Muscle of leg (tissue), 11 donors: Measurements from ENCODE around the gene COL27A1. TPM values are rescaled to one million over a fixed set of nuclear protein-coding genes. Genes with fewer than 3 reads are reported as not detected.

ENCODE experiments used
- DNase-seq: peaks from one replicate; pipeline ENCODE4 v3.0.0; 2013
- H3K27ac ChIP-seq: one replicate; pipeline ENCODE4 v1.5.1; 2013; ENCODE audit warnings: mild to moderate bottlenecking, low read length, control low read depth
- H3K27me3 ChIP-seq: one replicate; pipeline ENCODE4 v1.6.1; 2013; ENCODE audit warnings: low read length; ENCODE audit not compliant: control insufficient read depth, insufficient read depth
- H3K36me3 ChIP-seq: one replicate; pipeline ENCODE4 v1.6.1; 2013; ENCODE audit warnings: low read length; ENCODE audit not compliant: control insufficient read depth, insufficient read depth
- H3K4me1 ChIP-seq: one replicate; pipeline ENCODE4 v1.6.1; 2013; ENCODE audit warnings: low read length; ENCODE audit not compliant: control insufficient read depth, insufficient read depth
- H3K4me3 ChIP-seq: one replicate; pipeline ENCODE4 v1.5.1; 2013; ENCODE audit warnings: low read length, control low read depth
- H3K9me3 ChIP-seq: replicated peaks from 2 replicates; pipeline ENCODE4 v1.6.1; 2013; ENCODE audit warnings: low read depth, low read length; ENCODE audit not compliant: control insufficient read depth
- WGBS: methylation state at CpG from one replicate; pipeline ENCODE4 v1.1.5; 2013; ENCODE audit warnings: missing lambda C conversion rate; ENCODE audit not compliant: insufficient coverage; 5-methylcytosine and 5-hydroxymethylcytosine counted together
- polyA plus RNA-seq, 8 donors: library from polyadenylated mRNA; unstranded; fragments of 120-200 nt; gene quantifications; one replicate each; pipeline versions ENCODE4 v1.2.1 to v1.2.3, GENCODE V29; 2013; ENCODE audit warnings: inconsistent platforms in 1 of 8, low replicate concordance in 1 of 8; ENCODE audit not compliant: insufficient read length in 8 of 8, insufficient read depth in 1 of 8
- total RNA-seq: library from RNA; stranded (reverse); fragments of 120-200 nt; gene quantifications from one replicate; pipeline ENCODE4 v1.2.4, GENCODE V29; 2013

Gene COL27A1
- total and polyA plus RNA-seq, 9 donors, result 22.1 to 41.3 (median 33.9) TPM

DNA sequence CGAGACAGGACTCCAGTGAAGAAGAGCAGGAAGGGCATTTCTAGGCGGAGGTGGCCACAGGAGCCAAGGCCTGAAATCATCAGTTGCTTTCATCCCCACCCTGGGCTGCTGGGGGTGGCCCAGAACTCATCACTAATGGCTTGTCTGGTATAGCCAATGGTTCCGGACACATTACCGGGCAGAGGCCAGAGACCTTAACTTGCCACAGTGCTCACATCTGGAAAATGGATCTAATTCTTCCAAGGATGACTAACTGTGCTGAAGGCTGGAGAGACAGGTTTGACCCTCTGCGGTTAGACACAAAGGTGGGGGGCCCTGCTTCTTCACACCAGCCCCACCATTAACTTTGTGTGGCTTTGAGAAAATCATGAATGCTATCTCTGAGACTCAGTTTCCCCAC, 6.2 kb upstream of the COL27A1 start:
- Histone ChIP-seq H3K27ac (no peak overlapping the region), H3K9me3 (no peaks in the 10 kb centered on the region), H3K27me3 (peaks cover 24% of the 10 kb centered on the region), H3K4me1 (peaks cover 13% of the 10 kb centered on the region), H3K4me3 (no peak overlapping the region), H3K36me3 (no peaks in the 10 kb centered on the region)
- 90% methylated on average over 2 of the region's 5 CpGs for WGBS
- no peak for DNase-seq

DNA sequence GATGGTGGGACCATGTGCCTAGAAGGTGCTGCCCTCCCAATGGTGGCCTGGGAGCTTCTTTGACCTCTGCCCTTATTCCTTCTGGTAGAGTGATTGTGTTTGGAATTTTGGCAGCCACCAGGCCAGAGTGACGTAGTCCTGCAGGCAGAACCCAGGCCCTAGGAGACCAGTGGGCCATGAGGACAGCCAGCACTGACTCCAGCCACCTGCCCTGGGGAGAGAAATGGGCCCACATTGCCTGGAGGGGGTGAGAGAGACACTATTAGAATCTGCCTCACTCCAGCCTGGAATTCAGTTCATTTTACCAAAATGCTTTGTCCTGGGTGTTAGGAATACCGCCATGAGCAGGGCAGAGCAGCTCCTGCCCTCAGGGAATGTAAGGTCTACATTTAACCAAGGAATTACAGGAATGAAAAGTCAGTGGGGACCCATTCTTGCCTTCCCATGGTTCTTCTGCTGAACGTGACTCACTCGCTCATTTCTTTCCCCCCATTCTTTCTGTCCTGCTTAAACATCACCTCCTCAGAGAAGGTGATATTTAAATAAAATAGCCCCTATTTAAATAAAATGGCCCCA, 5.5 kb upstream of the COL27A1 start:
- WGBS, result no CpG with 5 or more reads among the region's 4 CpGs
- Histone ChIP-seq H3K9me3 (no peaks in the 10 kb centered on the region), H3K36me3 (no peaks in the 10 kb centered on the region), H3K4me1 (peaks cover 17% of the 10 kb centered on the region), H3K27me3 (peaks cover 31% of the 10 kb centered on the region), H3K27ac (no peak overlapping the region), H3K4me3 (no peak overlapping the region)
- no peak for DNase-seq

- Histone ChIP-seq H3K9me3 (no peaks in the 10 kb centered on the region), H3K27ac (no peak overlapping the region), H3K4me3 (no peak overlapping the region), H3K4me1 (peaks cover 20% of the 10 kb centered on the region), H3K36me3 (no peaks in the 10 kb centered on the region), H3K27me3 (peaks cover 35% of the 10 kb centered on the region)
- DNase-seq, result no peak
- 81% methylated on average over 7 of the region's 8 CpGs for WGBS
Measured at GRCh38 chr9:114150608-114151007, 4.7 kb upstream of the COL27A1 start.

DNA sequence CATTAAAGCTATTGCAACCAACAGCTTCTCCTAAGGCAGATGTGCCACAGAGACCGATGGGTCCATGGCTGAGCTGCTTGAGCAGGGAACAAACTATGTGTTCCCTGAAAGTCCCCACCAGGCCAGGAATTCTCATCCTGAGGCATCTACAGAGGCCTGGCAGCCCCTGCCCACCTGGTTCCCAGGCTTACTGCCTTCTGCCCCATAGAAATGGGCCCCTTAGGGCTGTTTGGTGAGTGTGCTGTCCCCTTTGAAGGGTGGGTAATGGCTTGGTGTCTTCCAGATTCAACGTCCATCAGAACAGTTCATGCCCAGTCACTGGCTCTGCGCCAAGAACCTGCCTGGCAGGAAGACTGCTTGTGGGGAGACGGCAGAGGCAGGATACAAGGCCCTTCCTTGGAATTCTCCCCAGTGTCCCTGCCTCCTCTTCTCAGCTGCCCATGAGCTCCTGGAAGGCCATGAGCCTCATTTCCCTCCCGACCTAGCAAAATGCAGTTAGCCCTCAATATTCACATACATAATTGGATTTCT, 3.8 kb upstream of the COL27A1 start:
- no peaks in the 10 kb centered on the region for H3K36me3 ChIP-seq
- H3K4me1 ChIP-seq, result peaks cover 23% of the 10 kb centered on the region
- H3K27me3 ChIP-seq, result peaks cover 33% of the 10 kb centered on the region
- no peak overlapping the region for H3K4me3 ChIP-seq
- 63% methylated on average over 4 of the region's 5 CpGs for WGBS
- H3K9me3 ChIP-seq, result no peaks in the 10 kb centered on the region
- H3K27ac ChIP-seq, result no peak overlapping the region
- no peak for DNase-seq

DNA sequence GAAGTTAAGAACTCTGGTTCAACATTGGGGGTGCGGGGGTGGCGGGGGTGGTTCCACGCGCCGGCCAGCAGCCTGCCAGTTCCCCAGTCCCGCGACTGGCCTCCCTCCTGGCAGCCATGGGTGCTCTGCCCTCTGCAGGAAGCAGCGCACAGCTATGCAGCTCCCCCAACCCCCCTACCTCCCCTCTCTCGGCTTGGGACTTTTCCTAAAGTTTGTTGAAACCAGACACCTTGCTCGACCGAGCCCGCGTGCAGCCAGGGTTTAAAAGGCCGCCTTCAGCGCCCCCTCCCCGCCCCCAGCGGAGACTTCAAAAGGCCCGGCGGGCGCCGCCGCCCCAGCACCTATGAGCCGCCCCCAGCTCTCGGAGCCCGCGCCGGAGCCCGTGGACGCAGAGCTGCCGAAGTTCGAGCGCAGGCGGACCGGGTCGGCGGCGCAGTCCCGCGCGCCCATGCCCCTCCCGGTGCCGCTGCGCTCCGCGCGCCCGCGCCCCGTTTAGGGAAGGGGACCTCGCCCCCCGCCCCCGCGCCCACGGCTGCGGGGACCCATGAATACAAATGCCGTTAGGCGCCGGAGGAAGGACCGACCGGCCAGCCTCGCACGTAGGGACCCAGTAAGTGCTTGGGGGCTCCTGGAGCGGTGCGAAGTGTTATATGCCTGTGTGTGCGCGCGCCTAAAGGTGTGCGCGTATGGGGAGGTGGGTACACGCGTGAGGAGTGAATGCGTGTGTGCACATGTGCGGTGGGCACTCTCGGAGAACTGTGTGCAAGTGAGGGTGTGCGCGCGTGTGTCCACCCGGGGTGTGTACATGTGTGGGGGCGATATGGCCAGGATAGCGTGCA, 1.4 kb upstream of the COL27A1 start:
- Histone ChIP-seq H3K27me3 (peaks cover 34% of the 10 kb centered on the region), H3K4me1 (peaks cover 43% of the 10 kb centered on the region), H3K27ac (no peak overlapping the region), H3K36me3 (no peaks in the 10 kb centered on the region), H3K4me3 (peak overlapping the region; percentile 34), H3K9me3 (no peaks in the 10 kb centered on the region)
- WGBS, result 1% methylated on average over 76 of the region's 80 CpGs
- DNase-seq, result peak; percentile 72

- DNase-seq, result no peak
- Histone ChIP-seq H3K27ac (no peak overlapping the region), H3K9me3 (no peaks in the 10 kb centered on the region), H3K27me3 (peaks cover 34% of the 10 kb centered on the region), H3K36me3 (no peaks in the 10 kb centered on the region), H3K4me1 (peaks cover 48% of the 10 kb centered on the region), H3K4me3 (peak overlapping the region; percentile 34)
- 2% methylated on average over 15 of the region's 23 CpGs for WGBS
Measured at GRCh38 chr9:114154600-114155102, 686 bp upstream of the COL27A1 start.

DNA sequence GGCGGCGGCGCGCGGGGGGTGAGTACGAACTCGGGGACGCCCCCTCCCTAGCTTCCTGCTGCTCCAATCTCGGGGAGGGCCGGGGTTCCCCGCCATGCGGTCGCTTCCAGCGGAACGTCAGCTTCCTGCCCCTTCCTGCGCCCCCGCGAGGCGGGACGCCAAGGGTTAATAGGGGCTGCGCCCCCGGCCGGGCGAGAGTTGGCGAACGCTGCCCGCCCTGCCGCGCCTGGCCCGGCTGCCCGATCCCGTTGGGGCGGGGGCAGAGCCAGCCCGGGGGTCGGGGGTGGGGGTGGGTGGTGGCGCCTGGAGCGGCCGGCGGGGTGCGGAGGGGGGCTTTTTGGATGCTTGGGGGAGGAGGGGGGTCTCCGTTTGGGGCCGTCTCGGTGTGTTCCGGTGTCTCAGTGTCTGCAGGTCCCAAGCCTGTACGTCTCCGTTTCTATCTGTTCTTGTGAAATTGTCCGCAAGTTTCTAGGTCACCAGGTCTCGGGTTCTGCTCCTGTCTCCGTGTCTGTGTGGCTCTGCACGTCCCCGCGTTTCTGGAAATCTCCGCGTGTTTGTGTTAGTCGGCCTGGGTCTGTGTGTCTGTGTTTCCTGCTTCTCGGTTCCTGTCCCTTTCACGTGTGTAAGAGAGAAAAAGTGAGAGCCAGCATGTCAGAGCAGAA, 789 bp downstream of the COL27A1 start:
- peak; percentile 74 for DNase-seq
- WGBS, result 0% methylated on average over 28 of the region's 57 CpGs
- H3K27me3 ChIP-seq, result peaks cover 34% of the 10 kb centered on the region

GRCh38 chr9:114156657-114157421, 1.5 kb downstream of the COL27A1 start:
- peak; percentile 83 for DNase-seq
- H3K27ac ChIP-seq, result peak overlapping the region; percentile 74
- no peaks in the 10 kb centered on the region for H3K36me3 ChIP-seq
- H3K27me3 ChIP-seq, result peaks cover 32% of the 10 kb centered on the region
- peak overlapping the region; percentile 79 for H3K4me3 ChIP-seq
- no peaks in the 10 kb centered on the region for H3K9me3 ChIP-seq
- 27% methylated on average over 20 of the region's 31 CpGs for WGBS
- peaks cover 58% of the 10 kb centered on the region for H3K4me1 ChIP-seq

More for the DNA sequence above, 789 bp downstream of the COL27A1 start:
- no peaks in the 10 kb centered on the region for H3K9me3 ChIP-seq
- peak overlapping the region; percentile 74 for H3K27ac ChIP-seq
- peak overlapping the region; percentile 79 for H3K4me3 ChIP-seq
- H3K4me1 ChIP-seq, result peaks cover 55% of the 10 kb centered on the region
- no peaks in the 10 kb centered on the region for H3K36me3 ChIP-seq

- H3K27me3 ChIP-seq, result peaks cover 30% of the 10 kb centered on the region
- 60% methylated on average over 8 of the region's 9 CpGs for WGBS
- H3K9me3 ChIP-seq, result no peaks in the 10 kb centered on the region
- no peaks in the 10 kb centered on the region for H3K36me3 ChIP-seq
- DNase-seq, result peak; percentile 30
- peak overlapping the region; percentile 29 for H3K27ac ChIP-seq
- no peak overlapping the region for H3K4me3 ChIP-seq
- H3K4me1 ChIP-seq, result peaks cover 66% of the 10 kb centered on the region
Measured at GRCh38 chr9:114157516-114158176, 2.3 kb downstream of the COL27A1 start.
